ENCODE results near the gene KLHL21.

KLHL21 gene

GRCh38 chr1:6619045-6619444 is 16.4 kb upstream of the KLHL21 start:
- Mint-ChIP-seq H3K4me1 (ENCODE audit: low read depth) (peaks cover 15% of the 10 kb centered on the region), H3K4me3 (no peak overlapping the region), H3K9me3 (no peaks in the 10 kb centered on the region), H3K27ac (no peak overlapping the region), H3K27me3 (peaks cover 6% of the 10 kb centered on the region), H3K36me3 (ENCODE audit: low read depth) (peaks cover 73% of the 10 kb centered on the region)
- intact Hi-C loops (cut with micrococcal nuclease): no loop called here

GRCh38 chr1:6614929-6615785 is 12.5 kb upstream of the KLHL21 start:
- H3K36me3 Mint-ChIP-seq (ENCODE audit: low read depth): peaks cover 43% of the 10 kb centered on the region
- peaks cover 8% of the 10 kb centered on the region for H3K27me3 Mint-ChIP-seq
- H3K27ac Mint-ChIP-seq: peak overlapping the region; percentile 39
- H3K9me3 Mint-ChIP-seq: no peaks in the 10 kb centered on the region
- peaks cover 33% of the 10 kb centered on the region for H3K4me1 Mint-ChIP-seq (ENCODE audit: low read depth)
- intact Hi-C loops (cut with micrococcal nuclease): no loop called here
- peak overlapping the region; percentile 68 for H3K4me3 Mint-ChIP-seq

GRCh38 chr1:6614019-6614928 is 11.6 kb upstream of the KLHL21 start:
- peak overlapping the region; percentile 92 for H3K4me3 Mint-ChIP-seq
- H3K9me3 Mint-ChIP-seq: no peaks in the 10 kb centered on the region
- peaks cover 8% of the 10 kb centered on the region for H3K27me3 Mint-ChIP-seq
- intact Hi-C loops (cut with micrococcal nuclease): no loop called here
- peaks cover 33% of the 10 kb centered on the region for H3K4me1 Mint-ChIP-seq (ENCODE audit: low read depth)
- peaks cover 34% of the 10 kb centered on the region for H3K36me3 Mint-ChIP-seq (ENCODE audit: low read depth)
- H3K27ac Mint-ChIP-seq: peak overlapping the region; percentile 83

GRCh38 chr1:6613361-6614018 is 10.8 kb upstream of the KLHL21 start, which contains the start of gene PHF13:
Gene PHF13 (plus strand): TSS chr1:6613731. CDS start chr1:6614067, 336 bp downstream.
- no peaks in the 10 kb centered on the region for H3K9me3 Mint-ChIP-seq
- peak within 1 kb of the TSS; percentile 83 for H3K27ac Mint-ChIP-seq
- peaks cover 8% of the 10 kb centered on the region for H3K27me3 Mint-ChIP-seq
- intact Hi-C loops (cut with micrococcal nuclease): loop anchor here (1.0 kb wide), 2 partner anchors 10 to 59 kb away; partner anchors contain the start of gene NOL9
- peaks cover 27% of the 10 kb centered on the region for H3K36me3 Mint-ChIP-seq (ENCODE audit: low read depth)
- H3K4me1 Mint-ChIP-seq (ENCODE audit: low read depth): peaks cover 33% of the 10 kb centered on the region
- peak within 1 kb of the TSS; percentile 92 for H3K4me3 Mint-ChIP-seq

GRCh38 chr1:6612641-6613360 is 10.1 kb upstream of the KLHL21 start:
- H3K4me3 Mint-ChIP-seq: peak overlapping the region; percentile 92
- no peaks in the 10 kb centered on the region for H3K9me3 Mint-ChIP-seq

GRCh38 chr1:6603915-6604558 is 1.4 kb upstream of the KLHL21 start:
- Mint-ChIP-seq H3K36me3 (ENCODE audit: low read depth) (peaks cover 29% of the 10 kb centered on the region), H3K4me1 (ENCODE audit: low read depth) (peaks cover 27% of the 10 kb centered on the region), H3K27ac (peak overlapping the region; percentile 98), H3K9me3 (no peaks in the 10 kb centered on the region), H3K27me3 (peaks cover 3% of the 10 kb centered on the region), H3K4me3 (peak overlapping the region; percentile 74)
- intact Hi-C loops (cut with micrococcal nuclease): loop anchor here (1.0 to 5.0 kb wide), 2 partner anchors 9 to 52 kb away; partner anchors contain the start of genes NOL9 and PHF13

More at GRCh38 chr1:6612641-6613360, 10.1 kb upstream of the KLHL21 start:
- Mint-ChIP-seq H3K27ac (peak overlapping the region; percentile 83), H3K4me1 (ENCODE audit: low read depth) (peaks cover 33% of the 10 kb centered on the region), H3K27me3 (peaks cover 8% of the 10 kb centered on the region), H3K36me3 (ENCODE audit: low read depth) (peaks cover 20% of the 10 kb centered on the region)
- intact Hi-C loops (cut with micrococcal nuclease): loop anchor here (1.0 kb wide), 2 partner anchors 10 to 58 kb away; partner anchors contain the start of gene NOL9

- no peaks in the 10 kb centered on the region for H3K9me3 Mint-ChIP-seq
- peaks cover 36% of the 10 kb centered on the region for H3K36me3 Mint-ChIP-seq (ENCODE audit: low read depth)
- peak overlapping the region; percentile 74 for H3K4me3 Mint-ChIP-seq
- H3K27me3 Mint-ChIP-seq: peaks cover 3% of the 10 kb centered on the region
- peak overlapping the region; percentile 98 for H3K27ac Mint-ChIP-seq
- intact Hi-C loops (cut with micrococcal nuclease): loop anchor here (1.0 to 5.0 kb wide), 2 partner anchors 10 to 51 kb away; partner anchors contain the start of genes NOL9 and PHF13
- peaks cover 33% of the 10 kb centered on the region for H3K4me1 Mint-ChIP-seq (ENCODE audit: low read depth)
These were observed 707 bp upstream of the KLHL21 start for GRCh38 chr1:6603238-6603914.

GRCh38 chr1:6601923-6602668 is 573 bp downstream of the KLHL21 start:
- peak overlapping the region; percentile 92 for H3K4me3 Mint-ChIP-seq

GRCh38 chr1:6601049-6601922 is 1.4 kb downstream of the KLHL21 start:
- intact Hi-C loops (cut with micrococcal nuclease): loop anchor here (5.0 kb wide), 1 partner anchor 49 kb away; the partner anchor contains the start of gene NOL9
- peak overlapping the region; percentile 92 for H3K4me3 Mint-ChIP-seq
- H3K9me3 Mint-ChIP-seq: no peaks in the 10 kb centered on the region
- peak overlapping the region; percentile 98 for H3K27ac Mint-ChIP-seq
- no peaks in the 10 kb centered on the region for H3K27me3 Mint-ChIP-seq
- H3K36me3 Mint-ChIP-seq (ENCODE audit: low read depth): peaks cover 57% of the 10 kb centered on the region
- H3K4me1 Mint-ChIP-seq (ENCODE audit: low read depth): peaks cover 54% of the 10 kb centered on the region

More at GRCh38 chr1:6601923-6602668, 573 bp downstream of the KLHL21 start:
- peak overlapping the region; percentile 98 for H3K27ac Mint-ChIP-seq
- H3K27me3 Mint-ChIP-seq: no peaks in the 10 kb centered on the region
- H3K9me3 Mint-ChIP-seq: no peaks in the 10 kb centered on the region
- H3K4me1 Mint-ChIP-seq (ENCODE audit: low read depth): peaks cover 46% of the 10 kb centered on the region
- peaks cover 49% of the 10 kb centered on the region for H3K36me3 Mint-ChIP-seq (ENCODE audit: low read depth)
- intact Hi-C loops (cut with micrococcal nuclease): loop anchor here (5.0 kb wide), 1 partner anchor 50 kb away; the partner anchor contains the start of gene NOL9

- intact Hi-C loops (cut with micrococcal nuclease): loop anchor here (5.0 kb wide), 1 partner anchor 48 kb away; the partner anchor contains the start of gene NOL9
- H3K4me1 Mint-ChIP-seq (ENCODE audit: low read depth): peaks cover 62% of the 10 kb centered on the region
- peaks cover 64% of the 10 kb centered on the region for H3K36me3 Mint-ChIP-seq (ENCODE audit: low read depth)
- no peaks in the 10 kb centered on the region for H3K27me3 Mint-ChIP-seq
- no peaks in the 10 kb centered on the region for H3K9me3 Mint-ChIP-seq
- peak overlapping the region; percentile 98 for H3K27ac Mint-ChIP-seq
- peak overlapping the region; percentile 92 for H3K4me3 Mint-ChIP-seq
These were observed 2.1 kb downstream of the KLHL21 start for GRCh38 chr1:6600410-6601048.
